ENCODE measurements around the gene ABHD2.

- TF ChIP-seq POLR2A (IDR thresholded peaks at IDR 0.05) (no peak), CTCF (IDR thresholded peaks at IDR 0.05) (no peak), EP300 (IDR thresholded peaks at IDR 0.05) (no peak)
These were observed 62.8 kb downstream of the ABHD2 start for GRCh38 chr15:89150762-89151664.

Measured in tibial nerve (tissue), 4 donors.